RPMI7951 (cell line): ENCODE data around the gene HSPA9. TPM values are rescaled to one million over a fixed set of nuclear protein-coding genes. Genes with fewer than 3 reads are reported as not detected.

Source experiments
- DNase-seq: peaks from one replicate; pipeline ENCODE4 v3.0.0-alpha.2; 2012; ENCODE audit warnings: low read depth
- total RNA-seq: library from RNA; depleted of rRNA; stranded (reverse); fragments of >200 nt; shearing (Covaris generic); gene quantifications from 2 replicates; pipeline ENCODE4 v1.2.3, GENCODE V29; 2014

Gene HSPA9
- total RNA-seq, 1 experiment from 2014 or later: 172 TPM

- no peak for DNase-seq
These were observed 20.1 kb upstream of the HSPA9 start for GRCh38 chr5:138595180-138595795.

DNA sequence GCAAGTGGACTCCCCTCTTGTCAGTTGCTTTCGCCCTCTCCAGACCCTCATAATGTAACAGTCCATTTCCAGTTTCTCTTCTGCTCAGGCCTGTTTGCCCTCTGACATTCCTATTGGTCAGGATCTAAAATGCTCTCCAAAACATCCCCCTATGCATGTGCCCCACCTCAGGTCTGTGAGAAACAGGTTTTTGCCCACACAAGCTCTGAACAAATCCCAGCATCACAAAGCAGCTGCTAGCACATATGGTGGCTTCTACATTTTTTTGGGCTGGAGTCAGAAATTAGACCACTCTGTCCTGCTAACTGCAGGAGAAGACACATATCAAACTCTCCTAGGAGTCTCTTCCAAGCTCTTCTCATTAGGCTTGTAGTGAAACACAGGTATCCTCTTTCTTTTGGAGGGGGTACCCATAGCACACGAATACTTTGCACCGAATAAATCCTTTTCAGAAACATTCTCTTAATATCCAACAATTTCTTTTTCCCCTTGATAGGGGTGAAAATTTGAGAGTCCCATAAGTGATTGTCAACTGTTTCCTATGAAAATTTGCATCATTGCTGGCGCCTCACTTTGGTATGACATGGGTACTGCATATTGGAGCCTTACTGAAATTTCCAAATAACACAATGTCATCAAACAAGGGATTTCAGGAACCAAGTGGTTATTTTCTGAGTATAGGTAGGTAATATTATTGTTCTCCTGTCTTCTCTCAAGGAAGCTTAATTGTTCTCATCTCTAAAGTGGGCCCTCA, 19.3 kb upstream of the HSPA9 start:
- DNase-seq: no peak

- DNase-seq: no peak
These were observed 13.0 kb upstream of the HSPA9 start for GRCh38 chr5:138588013-138588788.

GRCh38 chr5:138585157-138585556, 10.0 kb upstream of the HSPA9 start:
- DNase-seq: no peak

DNA sequence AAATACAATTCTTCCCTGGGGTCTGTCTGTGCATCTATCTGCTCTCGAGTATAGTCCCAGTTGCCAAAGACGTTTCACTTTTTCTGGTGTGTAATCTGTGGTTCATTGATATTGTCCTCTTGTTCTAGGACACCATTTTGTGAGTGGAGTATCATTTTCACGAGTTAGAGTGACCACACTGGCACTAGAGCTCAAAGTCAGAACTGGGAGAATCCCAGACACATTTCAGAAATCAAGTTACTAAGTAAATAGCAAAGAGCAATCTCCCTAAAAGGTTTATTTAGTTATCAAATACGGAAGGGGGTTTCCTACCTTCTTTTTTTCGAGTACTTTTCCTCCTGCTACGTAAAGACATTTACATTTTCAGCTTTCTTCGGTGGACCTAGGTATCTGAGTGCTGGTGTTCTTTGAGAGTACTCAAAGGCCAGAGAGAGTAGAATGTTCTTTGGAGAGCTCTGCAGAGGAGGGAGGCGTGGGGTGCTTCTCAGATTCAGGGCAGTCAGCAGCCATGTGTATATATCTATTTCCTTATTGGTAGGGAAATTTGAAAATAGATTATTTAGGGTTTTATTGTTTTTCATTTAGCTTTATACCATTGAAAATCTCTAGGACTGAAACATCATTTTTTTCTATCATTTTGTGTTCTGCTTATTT, 8.9 kb upstream of the HSPA9 start:
- DNase-seq: no peak

DNA sequence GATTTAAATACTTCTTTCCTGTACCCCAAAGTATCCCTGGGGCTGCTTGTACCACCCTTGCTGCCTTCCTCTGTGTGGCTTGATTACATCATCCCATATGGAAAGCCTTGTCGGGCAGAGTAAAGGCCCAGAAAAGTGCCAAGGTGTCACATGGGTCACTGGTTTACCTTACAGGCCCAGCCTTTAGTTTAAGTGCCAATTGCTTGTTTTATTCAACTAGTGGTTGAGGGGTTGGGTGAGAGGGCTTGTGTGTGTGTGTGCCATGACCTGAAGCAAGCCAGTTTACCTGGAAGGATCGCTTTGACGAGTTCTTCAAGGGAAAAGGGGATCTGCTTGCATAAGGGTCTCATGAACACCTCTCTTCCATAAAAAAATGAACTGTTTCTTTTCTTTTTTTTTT, 7.8 kb upstream of the HSPA9 start:
- no peak for DNase-seq

DNA sequence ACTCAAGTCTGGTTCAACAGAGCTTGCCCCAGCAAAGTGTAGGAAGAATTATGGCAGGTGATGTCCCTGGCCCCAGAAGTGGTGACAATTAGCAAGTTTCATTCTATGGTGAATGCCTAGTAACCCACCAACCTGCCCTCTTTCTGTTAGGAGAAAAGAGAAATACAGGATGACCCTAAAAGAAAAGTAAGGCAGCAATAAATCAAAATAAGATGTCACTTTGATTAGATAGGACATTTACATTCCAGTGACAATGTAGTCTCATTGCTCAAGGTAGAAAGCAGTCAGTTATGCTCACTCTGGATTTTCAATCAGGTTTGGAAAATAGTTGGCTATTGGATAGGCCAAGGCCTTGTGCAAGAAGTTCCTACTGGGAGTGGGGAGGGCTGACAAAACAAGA, 5.6 kb upstream of the HSPA9 start:
- DNase-seq: no peak

- no peak for DNase-seq
These were observed 4.8 kb upstream of the HSPA9 start for GRCh38 chr5:138580001-138580400.

DNA sequence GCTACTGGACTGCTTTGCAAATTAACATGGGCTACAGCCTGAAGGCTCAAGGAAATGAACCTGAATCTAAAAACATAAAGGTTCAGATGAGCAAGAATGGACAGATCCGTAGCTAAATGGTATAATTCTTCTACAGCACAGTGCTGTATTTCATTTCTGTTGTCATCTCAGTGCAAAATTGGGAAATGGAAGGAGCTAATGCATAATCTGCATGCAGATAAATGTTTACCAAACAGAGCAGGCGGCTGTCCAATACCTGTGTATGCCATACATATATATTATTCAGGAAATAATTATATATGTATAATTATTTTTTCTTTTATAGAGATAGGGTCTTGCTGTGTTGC, 4.3 kb upstream of the HSPA9 start:
- DNase-seq: no peak

- no peak for DNase-seq
These were observed 2.3 kb upstream of the HSPA9 start for GRCh38 chr5:138577452-138577851.

DNA sequence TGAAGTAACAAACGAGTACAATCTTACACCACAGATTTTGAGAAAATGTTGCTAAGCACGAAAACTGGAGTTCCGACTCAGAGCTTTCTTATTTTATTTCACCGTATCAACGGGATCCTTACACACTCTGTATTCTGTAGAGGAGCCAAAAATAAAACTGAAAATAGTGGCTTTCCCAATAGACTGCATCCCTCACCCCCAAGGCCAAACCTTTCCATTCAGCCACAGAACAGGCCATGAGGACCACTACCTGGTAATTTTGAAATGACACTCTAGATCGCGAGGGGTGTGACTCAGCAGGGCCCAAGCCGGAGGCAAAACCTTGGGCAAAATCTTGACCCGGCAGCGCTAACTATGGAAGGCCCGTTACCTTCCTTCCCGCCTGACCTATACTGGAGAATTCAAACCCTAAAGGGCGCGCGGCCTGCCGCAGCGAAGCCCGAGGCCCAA, 432 bp downstream of the HSPA9 start:
- no peak for DNase-seq

GRCh38 chr5:138573949-138574670, 1.1 kb downstream of the HSPA9 start:
- DNase-seq: peak; percentile 9

GRCh38 chr5:138573223-138573622, 2.0 kb downstream of the HSPA9 start:
- DNase-seq: no peak

DNA sequence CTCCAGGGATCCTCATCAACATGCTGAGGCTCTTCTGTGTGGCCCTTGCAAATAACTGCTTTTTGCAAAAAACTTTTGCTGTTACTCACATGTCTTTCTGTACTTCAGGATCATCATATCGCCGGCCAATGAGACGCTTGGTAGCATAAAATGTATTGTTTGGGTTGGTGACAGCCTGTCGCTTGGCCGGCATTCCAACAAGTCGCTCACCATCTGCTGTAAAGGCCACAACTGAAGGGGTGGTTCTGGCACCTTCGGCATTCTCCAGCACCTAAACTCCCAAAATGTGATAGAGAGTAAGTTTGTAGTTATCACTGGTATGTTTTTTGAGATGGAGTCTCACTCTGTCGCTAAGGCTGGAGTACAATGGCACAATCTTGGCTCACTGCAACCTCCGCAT, 4.3 kb downstream of the HSPA9 start:
- DNase-seq: no peak

- no peak for DNase-seq
These were observed 5.4 kb downstream of the HSPA9 start for GRCh38 chr5:138569782-138570181.

- DNase-seq: no peak
These were observed 7.0 kb downstream of the HSPA9 start for GRCh38 chr5:138568061-138568824.

- DNase-seq: no peak
These were observed 8.4 kb downstream of the HSPA9 start for GRCh38 chr5:138566792-138567191.

DNA sequence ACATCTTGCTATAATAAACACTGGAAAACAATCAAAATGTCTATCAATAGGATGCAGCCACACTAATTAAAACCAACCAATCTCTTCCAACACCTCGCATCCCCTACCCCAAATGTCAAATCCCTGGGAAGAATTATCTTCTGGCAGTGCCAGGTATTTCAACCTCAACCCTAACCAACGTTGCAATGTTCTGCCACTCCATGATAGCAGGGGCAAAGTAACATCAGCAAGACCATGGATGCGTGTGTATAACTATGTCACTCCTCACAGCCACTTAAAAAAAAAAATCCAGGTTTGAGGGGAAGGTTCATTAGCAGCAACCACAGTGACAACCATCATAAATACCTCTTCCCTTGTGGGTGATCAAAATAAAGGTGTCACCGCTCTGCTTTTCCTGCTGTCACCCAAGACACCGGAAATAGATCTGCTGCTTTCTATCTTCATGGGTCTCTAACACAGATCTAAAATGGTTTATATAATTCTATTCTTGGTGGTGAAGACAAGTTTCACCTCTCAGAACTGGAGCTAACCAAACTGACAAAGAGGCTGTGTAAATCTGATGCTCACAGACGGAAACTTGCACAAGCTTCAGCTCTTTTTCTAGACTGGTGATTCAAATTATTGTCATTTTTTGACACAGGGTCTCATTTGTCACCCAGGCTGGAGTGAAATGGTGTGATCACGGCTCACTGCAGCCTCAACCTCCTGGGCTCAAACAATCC, 9.9 kb downstream of the HSPA9 start:
- DNase-seq: no peak

DNA sequence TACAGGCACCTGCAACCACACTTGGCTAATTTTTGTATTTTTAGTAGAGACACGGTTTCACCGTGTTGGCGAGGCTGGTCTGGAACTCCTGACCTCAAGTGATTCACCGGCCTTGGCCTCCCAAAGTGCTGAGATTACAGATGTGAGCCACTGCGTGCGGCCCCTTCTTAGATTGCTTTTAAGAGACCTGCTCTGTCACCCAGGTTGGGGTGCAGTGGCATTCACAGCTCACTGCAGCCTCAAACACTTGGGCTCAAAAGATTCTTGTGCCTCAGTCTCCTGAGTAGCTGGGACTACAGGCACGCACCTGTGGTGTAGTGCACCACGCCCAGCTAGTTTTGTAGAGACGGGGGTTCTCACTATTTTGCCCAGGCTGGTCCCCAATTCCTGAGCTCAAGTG, 11.0 kb downstream of the HSPA9 start:
- no peak for DNase-seq
